NCI-H2196 treated with DMSO at 0.1 percent for 48 hours (cell line): Measurements from ENCODE around the gene TMEM243.
"Not testable (repeated sequence)": the region's sequence is repeated elsewhere in the genome, so short reads cannot be mapped to it uniquely, and the experiment has no call there.

Experiments used
- DNase-seq: peaks from one replicate; lab custom pipeline; 2025; ENCODE audit not compliant: unreplicated experiment; lab: John Stamatoyannopoulos, UW

TMEM243 gene

GRCh38 chr7:87212498-87212897 is 7.0 kb downstream of the TMEM243 start:
- no peak for DNase-seq

GRCh38 chr7:87210506-87210905 is 9.0 kb downstream of the TMEM243 start:
- DNase-seq = no peak

DNA sequence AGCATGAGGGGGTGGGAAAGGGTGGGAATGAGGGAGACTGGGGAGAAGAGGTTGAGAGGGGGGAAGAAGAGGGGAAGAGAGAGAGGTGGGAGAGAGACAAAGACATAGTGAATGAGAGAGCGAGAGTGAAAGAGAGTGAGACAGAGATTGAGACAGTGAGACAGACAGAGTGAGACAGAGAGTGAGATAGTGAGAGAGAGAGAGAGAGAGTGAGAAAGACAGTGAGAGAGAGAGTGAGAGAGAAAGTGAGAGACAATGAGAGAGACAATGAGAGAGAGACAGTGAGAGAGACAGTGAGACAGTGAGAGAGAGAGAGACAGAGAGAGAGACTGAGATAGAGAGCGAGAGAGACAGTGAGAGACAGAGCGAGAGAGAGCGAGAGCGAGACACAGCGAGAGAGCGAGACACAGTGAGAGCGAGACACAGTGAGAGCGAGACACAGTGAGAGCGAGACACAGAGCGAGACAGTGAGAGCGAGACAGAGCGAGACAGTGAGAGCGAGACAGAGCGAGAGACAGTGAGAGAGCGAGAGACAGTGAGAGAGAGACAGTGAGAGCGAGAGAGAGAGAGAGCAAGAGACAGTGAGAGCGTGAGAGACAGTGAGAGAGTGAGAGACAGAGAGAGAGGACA is 10.1 kb downstream of the TMEM243 start:
- DNase-seq = no peak

GRCh38 chr7:87206361-87206760 is 13.2 kb downstream of the TMEM243 start:
- DNase-seq = no peak

DNA sequence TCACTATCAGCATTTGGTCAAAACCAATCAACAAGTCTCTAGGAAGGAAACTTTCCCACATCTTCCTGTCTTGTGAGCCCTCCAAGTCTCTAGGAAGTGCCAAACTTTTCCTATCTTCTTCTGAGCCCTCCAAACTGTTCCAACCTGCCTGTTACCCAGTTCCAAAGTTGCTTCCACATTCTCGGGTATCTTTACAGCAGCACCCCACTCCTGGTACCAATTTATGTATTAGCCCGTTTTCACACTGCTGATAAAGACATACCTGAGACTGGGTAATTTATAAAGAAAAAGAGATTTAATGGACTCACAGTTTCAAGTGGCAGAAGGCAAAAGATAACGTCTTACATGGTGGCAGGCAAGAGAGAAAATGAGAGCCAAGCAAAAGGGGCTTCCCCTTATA is 13.8 kb downstream of the TMEM243 start:
- DNase-seq = not testable (repeated sequence)

DNA sequence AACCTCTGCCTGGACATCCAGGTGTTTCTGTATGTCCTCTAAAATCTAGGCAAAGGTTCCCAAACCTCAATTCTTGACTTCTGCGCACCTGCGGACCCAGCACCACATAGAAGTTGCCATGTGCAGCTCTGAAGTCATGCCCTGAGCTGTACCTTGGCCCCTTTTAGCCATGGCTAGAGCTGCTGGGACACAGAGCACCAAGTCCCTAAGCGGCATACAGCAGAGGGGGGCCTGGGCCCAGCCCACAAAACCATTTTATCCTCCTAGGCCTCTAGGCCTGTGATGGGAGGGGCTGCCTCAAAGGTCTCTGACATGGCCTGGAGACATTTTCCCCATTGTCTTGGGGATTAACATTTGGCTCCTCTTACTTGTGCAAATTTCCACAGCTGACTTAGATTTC is 14.6 kb downstream of the TMEM243 start:
- no peak for DNase-seq

- not testable (repeated sequence) for DNase-seq
These were observed 15.6 kb downstream of the TMEM243 start for GRCh38 chr7:87203929-87204328.

DNA sequence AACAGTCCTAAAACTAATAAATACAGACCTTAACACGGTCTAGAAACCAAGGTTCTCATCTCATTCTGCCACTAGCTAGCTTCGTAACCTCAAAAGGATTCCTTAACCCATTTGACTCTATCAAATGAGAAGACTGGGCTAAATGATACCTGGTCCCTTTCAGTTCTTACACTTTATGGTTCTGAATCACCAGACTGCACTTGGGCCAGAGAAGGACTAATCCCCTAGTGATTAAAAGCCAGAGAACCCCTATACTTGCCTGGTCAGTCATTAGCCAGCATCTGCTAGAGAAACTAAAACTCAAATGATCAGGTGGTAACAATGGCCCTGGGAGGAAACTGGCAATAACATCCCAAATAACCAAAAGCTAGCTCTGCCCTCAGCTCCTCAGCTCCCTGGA is 16.8 kb downstream of the TMEM243 start:
- no peak for DNase-seq

- DNase-seq = no peak
These were observed 17.3 kb downstream of the TMEM243 start for GRCh38 chr7:87202208-87202607.

GRCh38 chr7:87199700-87200450 is 19.7 kb downstream of the TMEM243 start:
- no peak for DNase-seq

- no peak for DNase-seq
These were observed 20.3 kb downstream of the TMEM243 start for GRCh38 chr7:87199241-87199640.

GRCh38 chr7:87193912-87194311 is 25.6 kb downstream of the TMEM243 start:
- no peak for DNase-seq

DNA sequence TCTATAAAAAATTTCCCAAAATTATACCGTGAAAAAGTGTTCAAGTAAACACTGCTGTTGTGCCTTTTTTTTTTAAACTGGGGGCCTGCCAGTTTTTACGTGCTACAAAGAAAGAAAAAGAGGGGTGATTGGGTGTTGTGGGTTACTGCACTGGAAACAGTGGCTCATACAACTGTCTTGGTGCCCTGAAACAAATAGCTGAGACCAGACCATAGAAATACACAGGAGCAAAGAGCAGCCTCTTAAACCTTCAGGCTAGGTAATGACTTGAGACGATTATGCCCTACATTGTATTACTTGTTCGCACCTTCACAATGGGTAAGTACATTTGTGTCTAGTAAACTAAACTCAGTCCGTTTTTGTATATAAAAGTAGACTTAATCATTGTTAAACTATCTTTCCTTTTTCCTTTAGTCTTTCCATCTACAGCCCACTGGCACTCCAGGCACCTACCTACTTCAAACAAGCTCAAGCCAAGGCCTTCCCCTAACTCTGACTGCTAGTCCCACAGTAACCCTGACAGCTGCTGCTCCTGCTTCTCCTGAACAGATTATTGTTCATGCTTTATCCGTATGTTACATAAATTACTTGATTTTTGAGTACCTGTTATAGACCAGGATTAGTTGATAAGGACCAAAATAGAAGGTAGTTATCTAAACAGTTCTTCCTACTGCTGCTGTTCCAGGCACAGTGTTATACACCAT is 26.6 kb downstream of the TMEM243 start:
- DNase-seq = no peak

DNA sequence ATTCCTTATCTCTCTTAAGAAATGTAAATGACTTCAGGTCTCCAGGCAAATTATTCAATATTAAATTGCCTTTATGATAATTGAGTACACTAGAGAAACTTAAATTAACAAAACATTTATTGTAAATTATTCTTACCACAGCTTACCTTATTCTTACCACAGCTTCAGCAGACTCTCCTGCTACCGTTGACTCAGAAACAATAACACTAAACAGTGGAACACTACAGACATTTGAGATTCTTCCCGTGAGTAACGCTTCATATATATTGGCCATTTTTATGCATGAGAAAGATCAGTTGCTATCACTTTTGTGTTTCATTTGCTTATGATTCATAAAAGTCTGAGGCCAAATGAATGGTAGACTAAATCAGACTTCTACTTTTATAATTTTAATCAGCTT is 28.7 kb downstream of the TMEM243 start:
- no peak for DNase-seq

GRCh38 chr7:87188930-87189329 is 30.6 kb downstream of the TMEM243 start:
- no peak for DNase-seq

DNA sequence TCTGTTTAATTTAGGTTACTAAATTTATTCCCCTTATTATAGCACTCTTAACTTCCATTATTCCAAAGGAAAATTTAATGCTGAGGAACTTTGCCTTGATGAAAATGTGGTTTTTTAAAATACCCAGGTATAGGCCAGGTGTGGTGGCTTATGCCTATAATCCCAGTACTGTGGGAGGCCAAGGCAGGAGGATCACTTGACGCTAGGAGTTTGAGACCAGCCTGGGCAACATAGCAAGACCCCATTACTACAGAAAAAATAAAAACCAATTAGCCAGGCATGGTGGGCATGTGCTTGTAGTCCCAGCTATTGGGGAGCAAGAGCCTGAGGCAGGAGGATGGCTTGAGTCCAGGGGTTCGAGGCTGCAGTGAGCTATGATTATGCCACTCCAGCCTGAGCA is 32.4 kb downstream of the TMEM243 start:
- DNase-seq = no peak

GRCh38 chr7:87179180-87179579 is 40.4 kb downstream of the TMEM243 start:
- no peak for DNase-seq

GRCh38 chr7:87178320-87178719 is 41.2 kb downstream of the TMEM243 start:
- no peak for DNase-seq

DNA sequence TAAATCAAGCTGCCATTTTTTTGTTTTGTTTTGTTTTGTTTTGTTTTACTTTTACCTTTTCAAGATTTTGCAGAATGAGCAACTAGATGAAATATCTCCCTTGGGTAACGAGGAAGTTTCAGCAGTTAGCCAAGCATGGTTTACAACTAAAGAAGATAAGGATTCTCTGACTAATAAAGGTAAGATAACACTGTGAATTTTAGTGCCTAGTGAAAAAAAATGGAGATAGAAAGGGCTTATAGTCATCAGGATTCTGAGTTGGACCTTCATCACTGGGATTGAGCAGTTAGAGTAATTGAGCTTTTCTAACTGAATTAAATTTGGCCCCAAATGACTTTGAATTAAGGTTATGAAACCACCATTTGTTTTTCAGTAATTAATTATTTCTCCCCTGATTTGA is 46.1 kb downstream of the TMEM243 start:
- no peak for DNase-seq

- no peak for DNase-seq
These were observed 48.1 kb downstream of the TMEM243 start for GRCh38 chr7:87171282-87171934.

GRCh38 chr7:87170828-87171227 is 48.7 kb downstream of the TMEM243 start:
- no peak for DNase-seq

DNA sequence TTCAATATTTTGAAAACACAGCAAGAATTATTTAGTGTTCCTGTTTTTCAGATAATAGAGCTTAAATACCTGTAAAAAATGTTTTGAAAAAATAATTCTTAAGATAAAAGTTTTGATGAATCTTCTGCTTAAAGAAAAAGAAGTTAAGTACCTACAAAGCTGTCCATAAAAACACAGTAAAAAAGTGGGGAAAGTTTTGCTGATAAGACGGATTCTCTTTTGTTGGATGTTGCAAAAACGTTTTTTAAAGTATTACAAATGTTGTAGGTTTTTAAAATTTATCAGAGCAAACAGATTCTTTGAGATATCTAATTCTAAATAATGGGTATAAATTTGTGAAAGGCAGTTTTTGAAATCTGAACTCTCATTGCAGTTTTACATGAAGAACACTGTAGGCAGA is 55.1 kb downstream of the TMEM243 start:
- DNase-seq = no peak
